Panc1 (cell line): Measurements from ENCODE around the gene MAP2K7.

Experiments
- CTCF ChIP-seq: fragments of 450-650 bp; IDR thresholded peaks from 2 replicates; pipeline ENCODE4 v1.5.1; 2017; ENCODE audit warnings: mild to moderate bottlenecking
- POLR2AphosphoS5 ChIP-seq: IDR thresholded peaks from 2 replicates; pipeline ENCODE4 v1.6.1; 2012; ENCODE audit warnings: mild to moderate bottlenecking, low read depth, low read length, moderate library complexity
- REST ChIP-seq, 2 experiments: IDR thresholded peaks; 2 replicates each; pipeline ENCODE4 v1.6.1; 2011 to 2012; ENCODE audit warnings: low read depth in 2 of 2, control low read depth in 1 of 2, low read length in 1 of 2, mild to moderate bottlenecking in 1 of 2, moderate library complexity in 1 of 2; ENCODE audit not compliant: insufficient read depth in 1 of 2
- SIN3A ChIP-seq: IDR thresholded peaks from 2 replicates; pipeline ENCODE4 v1.6.1; 2012; ENCODE audit warnings: low read depth, mild to moderate bottlenecking, low read length, moderate library complexity, borderline replicate concordance; ENCODE audit not compliant: insufficient read depth
- TCF7L2 ChIP-seq: IDR thresholded peaks from 2 replicates; pipeline ENCODE4 v1.6.1; 2011; ENCODE audit warnings: mild to moderate bottlenecking, low read depth, low read length, inconsistent platforms

GRCh38 chr19:7887408-7888144 is 16.1 kb upstream of the MAP2K7 start:
- TF ChIP-seq CTCF: no peak
- TF ChIP-seq SIN3A: no peak
- TF ChIP-seq POLR2AphosphoS5: no peak
- no peak for TF ChIP-seq REST (IDR thresholded peaks at IDR 0.05; ENCODE audit: insufficient read depth in 1 of 2, low read depth in 2 of 2, low read length in 1 of 2)
- no peak for TF ChIP-seq TCF7L2
